ENCODE data around the gene VAC14.

Gene VAC14

GRCh38 chr16:70713342-70713741 lies 87.6 kb downstream of the VAC14 start:
- DNase-seq (ENCODE audit: insufficient read length, low spot score) (no peak), FAIRE-seq (no peak)
- TF ChIP-seq PAX5 (IDR thresholded peaks at IDR 0.05; ENCODE audit: insufficient read depth, low read length, severe bottlenecking) (no peak), SPI1 (IDR thresholded peaks at IDR 0.05; ENCODE audit: low read depth, low read length) (no peak), POU2F2 (IDR thresholded peaks at IDR 0.05; ENCODE audit: low read depth, low read length) (no peak), TAF1 (IDR thresholded peaks at IDR 0.05; ENCODE audit: low read depth, low read length) (no peak), POLR2A (IDR thresholded peaks at IDR 0.05; ENCODE audit: low read depth, low read length) (no peak), POLR2AphosphoS5 (IDR thresholded peaks at IDR 0.05; ENCODE audit: low read depth, low read length) (no peak)

- FAIRE-seq (no peak), DNase-seq (ENCODE audit: insufficient read length, low spot score) (no peak)
- no peak for TF ChIP-seq TAF1 (IDR thresholded peaks at IDR 0.05; ENCODE audit: low read depth, low read length)
- TF ChIP-seq POLR2AphosphoS5 (IDR thresholded peaks at IDR 0.05; ENCODE audit: low read depth, low read length) = no peak
- TF ChIP-seq POU2F2 (IDR thresholded peaks at IDR 0.05; ENCODE audit: low read depth, low read length) = no peak
- no peak for TF ChIP-seq PAX5 (IDR thresholded peaks at IDR 0.05; ENCODE audit: insufficient read depth, low read length, severe bottlenecking)
- TF ChIP-seq POLR2A (IDR thresholded peaks at IDR 0.05; ENCODE audit: low read depth, low read length) = no peak
- no peak for TF ChIP-seq SPI1 (IDR thresholded peaks at IDR 0.05; ENCODE audit: low read depth, low read length)
Measured at GRCh38 chr16:70712942-70713341, 88.0 kb downstream of the VAC14 start.

- TF ChIP-seq POLR2AphosphoS5 (IDR thresholded peaks at IDR 0.05; ENCODE audit: low read depth, low read length) = no peak
- no peak for TF ChIP-seq TAF1 (IDR thresholded peaks at IDR 0.05; ENCODE audit: low read depth, low read length)
- TF ChIP-seq PAX5 (IDR thresholded peaks at IDR 0.05; ENCODE audit: insufficient read depth, low read length, severe bottlenecking) = no peak
- FAIRE-seq (no peak), DNase-seq (ENCODE audit: insufficient read length, low spot score) (no peak)
Measured at GRCh38 chr16:70712359-70712758, 88.6 kb downstream of the VAC14 start.

- FAIRE-seq (no peak), DNase-seq (ENCODE audit: insufficient read length, low spot score) (no peak)
- no peak for TF ChIP-seq POLR2AphosphoS5 (IDR thresholded peaks at IDR 0.05; ENCODE audit: low read depth, low read length)
- no peak for TF ChIP-seq PAX5 (IDR thresholded peaks at IDR 0.05; ENCODE audit: insufficient read depth, low read length, severe bottlenecking)
- TF ChIP-seq SPI1 (IDR thresholded peaks at IDR 0.05; ENCODE audit: low read depth, low read length) = no peak
- no peak for TF ChIP-seq POU2F2 (IDR thresholded peaks at IDR 0.05; ENCODE audit: low read depth, low read length)
- TF ChIP-seq TAF1 (IDR thresholded peaks at IDR 0.05; ENCODE audit: low read depth, low read length) = no peak
- no peak for TF ChIP-seq POLR2A (IDR thresholded peaks at IDR 0.05; ENCODE audit: low read depth, low read length)
Measured at GRCh38 chr16:70711211-70712031, 89.5 kb downstream of the VAC14 start.

GRCh38 chr16:70710422-70711210 lies 90.3 kb downstream of the VAC14 start:
- no peak for TF ChIP-seq SPI1 (IDR thresholded peaks at IDR 0.05; ENCODE audit: low read depth, low read length)
- no peak for TF ChIP-seq POU2F2 (IDR thresholded peaks at IDR 0.05; ENCODE audit: low read depth, low read length)
- no peak for TF ChIP-seq PAX5 (IDR thresholded peaks at IDR 0.05; ENCODE audit: insufficient read depth, low read length, severe bottlenecking)
- no peak for TF ChIP-seq POLR2A (IDR thresholded peaks at IDR 0.05; ENCODE audit: low read depth, low read length)
- no peak for TF ChIP-seq TAF1 (IDR thresholded peaks at IDR 0.05; ENCODE audit: low read depth, low read length)
- no peak for TF ChIP-seq POLR2AphosphoS5 (IDR thresholded peaks at IDR 0.05; ENCODE audit: low read depth, low read length)
- DNase-seq (ENCODE audit: insufficient read length, low spot score) = no peak
- no peak for FAIRE-seq

GRCh38 chr16:70709942-70710341 lies 91.0 kb downstream of the VAC14 start:
- no peak for FAIRE-seq
- no peak for DNase-seq (ENCODE audit: insufficient read length, low spot score)
- TF ChIP-seq POU2F2 (IDR thresholded peaks at IDR 0.05; ENCODE audit: low read depth, low read length) (no peak), POLR2A (IDR thresholded peaks at IDR 0.05; ENCODE audit: low read depth, low read length) (no peak), PAX5 (IDR thresholded peaks at IDR 0.05; ENCODE audit: insufficient read depth, low read length, severe bottlenecking) (no peak), TAF1 (IDR thresholded peaks at IDR 0.05; ENCODE audit: low read depth, low read length) (no peak), POLR2AphosphoS5 (IDR thresholded peaks at IDR 0.05; ENCODE audit: low read depth, low read length) (no peak), SPI1 (IDR thresholded peaks at IDR 0.05; ENCODE audit: low read depth, low read length) (no peak)

GRCh38 chr16:70709457-70709856 lies 91.5 kb downstream of the VAC14 start:
- FAIRE-seq (no peak), DNase-seq (ENCODE audit: insufficient read length, low spot score) (no peak)
- TF ChIP-seq POU2F2 (IDR thresholded peaks at IDR 0.05; ENCODE audit: low read depth, low read length) = no peak
- no peak for TF ChIP-seq TAF1 (IDR thresholded peaks at IDR 0.05; ENCODE audit: low read depth, low read length)
- no peak for TF ChIP-seq POLR2AphosphoS5 (IDR thresholded peaks at IDR 0.05; ENCODE audit: low read depth, low read length)
- TF ChIP-seq PAX5 (IDR thresholded peaks at IDR 0.05; ENCODE audit: insufficient read depth, low read length, severe bottlenecking) = no peak
- no peak for TF ChIP-seq POLR2A (IDR thresholded peaks at IDR 0.05; ENCODE audit: low read depth, low read length)
- no peak for TF ChIP-seq SPI1 (IDR thresholded peaks at IDR 0.05; ENCODE audit: low read depth, low read length)

- DNase-seq (ENCODE audit: insufficient read length, low spot score) (no peak), FAIRE-seq (no peak)
- no peak for TF ChIP-seq POU2F2 (IDR thresholded peaks at IDR 0.05; ENCODE audit: low read depth, low read length)
- TF ChIP-seq POLR2A (IDR thresholded peaks at IDR 0.05; ENCODE audit: low read depth, low read length) = no peak
- TF ChIP-seq TAF1 (IDR thresholded peaks at IDR 0.05; ENCODE audit: low read depth, low read length) = no peak
- TF ChIP-seq SPI1 (IDR thresholded peaks at IDR 0.05; ENCODE audit: low read depth, low read length) = no peak
- TF ChIP-seq POLR2AphosphoS5 (IDR thresholded peaks at IDR 0.05; ENCODE audit: low read depth, low read length) = no peak
- TF ChIP-seq PAX5 (IDR thresholded peaks at IDR 0.05; ENCODE audit: insufficient read depth, low read length, severe bottlenecking) = no peak
Measured at GRCh38 chr16:70708366-70709246, 92.4 kb downstream of the VAC14 start.

All from GM12891 (cell line).